Tibial artery (tissue), 4 donors: ENCODE results near the gene RPF1.

Experiments
- DNase-seq, 2 donors: peaks; one replicate each; pipeline ENCODE4 v3.0.0-alpha.2; 2019
- H3K27ac ChIP-seq, 2 donors: fragments of 200-600 bp; sonication (generic) in 1 of 2; 1 replicate in 1 of 2; 2 replicates in 1 of 2; pipeline ENCODE4 v1.5.1; 2018 to 2019; ENCODE audit warnings: mild to moderate bottlenecking in 1 of 2
- H3K27me3 ChIP-seq, 2 donors: fragments of 200-600 bp; sonication (generic) in 1 of 2; one replicate each; pipeline versions ENCODE4 v1.5.1 to v1.6.0; 2016 to 2019
- H3K36me3 ChIP-seq, 3 donors: fragments of 200-600 bp; sonication (generic) in 2 of 3; one replicate each; pipeline ENCODE4 v1.5.1; 2016 to 2019; ENCODE audit warnings: mild to moderate bottlenecking in 2 of 3
- H3K4me1 ChIP-seq, 4 donors: fragments of 200-600 bp; sonication (generic) in 2 of 4; 1 replicate in 3 of 4; 2 replicates in 1 of 4; pipeline ENCODE4 v1.5.1; 2016 to 2019
- H3K4me3 ChIP-seq, 2 donors: fragments of 200-600 bp; sonication (generic) in 1 of 2; 1 replicate in 1 of 2; 2 replicates in 1 of 2; pipeline ENCODE4 v1.5.1; 2018 to 2019; ENCODE audit warnings: mild to moderate bottlenecking in 2 of 2
- H3K9me3 ChIP-seq, 3 donors: fragments of 200-600 bp; sonication (generic) in 1 of 3; one replicate each; pipeline ENCODE4 v1.5.1; 2016 to 2019
- intact Hi-C: fragments of 100-400 bp; cut with DNase I; formaldehyde crosslinking; loops from one replicate; pipeline ENCODE4 v1.15.0; 2023; ENCODE audit warnings: low total_unique reads
- TF ChIP-seq, protein P1 (sequence below), 2 experiments: fragments of 200-600 bp in 1 of 2; fragments of 450-650 bp in 1 of 2; IDR thresholded peaks; one replicate each; pipeline ENCODE4 v1.5.1; 2017 to 2019; ENCODE audit warnings: antibody characterized with exemption in 2 of 2, mild to moderate bottlenecking in 1 of 2, moderate library complexity in 1 of 2

Gene RPF1

DNA sequence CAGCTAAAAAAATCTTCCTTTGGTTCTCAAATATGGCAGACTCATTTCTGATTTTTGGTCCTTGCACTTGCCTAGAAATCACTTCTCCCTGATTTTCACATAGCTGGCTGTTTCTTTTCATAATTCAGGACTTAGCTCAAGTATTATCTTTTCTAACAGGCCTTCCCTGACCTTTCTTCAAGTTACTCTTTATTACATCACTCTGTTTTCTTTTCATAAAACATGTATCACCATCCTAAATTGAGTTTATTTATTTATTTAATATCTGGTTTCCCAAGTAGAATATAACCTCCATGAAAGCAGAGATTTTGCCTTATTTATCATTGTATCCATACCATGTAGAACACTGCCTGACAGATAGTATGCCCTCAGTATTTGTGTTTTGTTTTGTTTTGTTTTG lies 45.5 kb downstream of the RPF1 start:
- DNase-seq = no peak
- Histone ChIP-seq H3K4me1 (no peaks in the 10 kb centered on the region), H3K36me3 (peaks cover 0 to 5% (median 0%) of the 10 kb centered on the region in 3 donors), H3K9me3 (no peaks in the 10 kb centered on the region), H3K27ac (no peak overlapping the region), H3K27me3 (no peaks in the 10 kb centered on the region), H3K4me3 (no peak overlapping the region)
- intact Hi-C loops = loop anchor here (5.0 kb wide), 1 partner anchor 842 kb away; no protein-coding TSS in a partner anchor
- TF ChIP-seq, protein P1, sequence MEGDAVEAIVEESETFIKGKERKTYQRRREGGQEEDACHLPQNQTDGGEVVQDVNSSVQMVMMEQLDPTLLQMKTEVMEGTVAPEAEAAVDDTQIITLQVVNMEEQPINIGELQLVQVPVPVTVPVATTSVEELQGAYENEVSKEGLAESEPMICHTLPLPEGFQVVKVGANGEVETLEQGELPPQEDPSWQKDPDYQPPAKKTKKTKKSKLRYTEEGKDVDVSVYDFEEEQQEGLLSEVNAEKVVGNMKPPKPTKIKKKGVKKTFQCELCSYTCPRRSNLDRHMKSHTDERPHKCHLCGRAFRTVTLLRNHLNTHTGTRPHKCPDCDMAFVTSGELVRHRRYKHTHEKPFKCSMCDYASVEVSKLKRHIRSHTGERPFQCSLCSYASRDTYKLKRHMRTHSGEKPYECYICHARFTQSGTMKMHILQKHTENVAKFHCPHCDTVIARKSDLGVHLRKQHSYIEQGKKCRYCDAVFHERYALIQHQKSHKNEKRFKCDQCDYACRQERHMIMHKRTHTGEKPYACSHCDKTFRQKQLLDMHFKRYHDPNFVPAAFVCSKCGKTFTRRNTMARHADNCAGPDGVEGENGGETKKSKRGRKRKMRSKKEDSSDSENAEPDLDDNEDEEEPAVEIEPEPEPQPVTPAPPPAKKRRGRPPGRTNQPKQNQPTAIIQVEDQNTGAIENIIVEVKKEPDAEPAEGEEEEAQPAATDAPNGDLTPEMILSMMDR (IDR thresholded peaks at IDR 0.05) = no peak

DNA sequence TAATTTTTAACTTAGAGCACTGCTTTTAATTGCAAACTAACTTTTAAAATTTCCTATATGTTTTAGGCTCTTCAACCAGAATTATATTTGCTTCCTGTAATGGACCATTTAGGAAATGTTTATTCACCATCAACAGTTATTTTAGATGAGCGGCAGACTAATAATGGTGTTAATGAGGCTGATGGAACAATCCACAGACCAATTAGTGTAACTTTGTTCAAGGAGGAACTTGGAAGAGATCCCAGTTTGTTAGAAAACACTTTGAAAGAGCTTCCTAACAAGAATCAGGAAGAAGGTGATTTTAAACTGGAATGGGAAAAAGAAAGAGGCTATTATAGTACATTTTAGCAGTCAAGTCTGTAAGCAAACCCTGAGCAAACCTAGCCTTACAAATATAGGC lies 46.7 kb downstream of the RPF1 start:
- intact Hi-C loops = no loop called here

DNA sequence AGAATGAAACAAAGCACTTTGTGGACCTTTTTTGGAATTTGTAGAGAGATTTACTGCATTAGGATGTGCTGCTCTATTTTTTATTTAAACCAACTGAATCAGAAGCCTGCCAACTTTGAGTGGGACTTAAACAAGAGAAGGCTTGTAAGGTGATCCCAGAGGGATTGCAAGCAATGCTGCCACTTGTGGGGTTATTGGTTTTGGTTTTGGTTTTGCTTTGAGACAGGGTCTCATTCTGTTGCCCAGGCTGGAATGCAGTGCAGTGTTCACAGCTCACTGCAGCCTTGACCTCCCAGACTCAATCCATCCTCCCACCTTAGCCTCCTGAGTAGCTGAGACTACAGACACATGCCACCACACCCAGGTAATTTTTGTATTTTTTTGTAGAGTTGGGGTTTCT lies 59.5 kb downstream of the RPF1 start:
- TF ChIP-seq, protein P1 (IDR thresholded peaks at IDR 0.05) = no peak
- Histone ChIP-seq H3K4me3 (no peak overlapping the region), H3K27me3 (no peaks in the 10 kb centered on the region), H3K9me3 (no peaks in the 10 kb centered on the region), H3K36me3 (peaks cover 0 to 20% (median 3%) of the 10 kb centered on the region in 3 donors), H3K27ac (no peak overlapping the region), H3K4me1 (no peaks in the 10 kb centered on the region)
- DNase-seq = no peak
- intact Hi-C loops = no loop called here

More for the DNA sequence above, 46.7 kb downstream of the RPF1 start:
- no peak overlapping the region for H3K4me3 ChIP-seq
- no peak overlapping the region for H3K27ac ChIP-seq
- no peaks in the 10 kb centered on the region for H3K27me3 ChIP-seq
- peaks cover 0 to 5% (median 0%) of the 10 kb centered on the region in 3 donors for H3K36me3 ChIP-seq
- no peak for DNase-seq
- H3K4me1 ChIP-seq = no peaks in the 10 kb centered on the region
- TF ChIP-seq, protein P1 (IDR thresholded peaks at IDR 0.05) = no peak
- H3K9me3 ChIP-seq = no peaks in the 10 kb centered on the region

DNA sequence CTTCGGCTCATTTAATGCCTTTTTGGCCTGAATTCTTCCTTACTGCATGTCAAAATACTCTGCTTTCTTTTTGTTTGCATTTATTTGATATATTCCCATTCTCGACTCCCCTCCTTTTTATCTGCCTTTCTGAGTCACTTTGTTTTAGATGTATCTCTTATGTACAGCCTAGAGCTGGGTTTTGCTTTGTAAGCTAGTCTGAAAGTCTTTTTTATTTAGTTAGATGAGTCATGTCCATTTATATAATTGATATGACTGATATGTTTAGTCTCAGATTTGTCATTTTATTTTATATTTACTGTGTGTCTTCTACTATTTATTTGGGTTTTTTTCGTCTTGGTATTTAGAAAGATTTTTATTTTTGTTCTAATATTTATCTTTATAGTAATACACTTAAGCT lies 60.9 kb downstream of the RPF1 start:
- H3K4me3 ChIP-seq = no peak overlapping the region
- no peaks in the 10 kb centered on the region for H3K27me3 ChIP-seq
- TF ChIP-seq, protein P1 (IDR thresholded peaks at IDR 0.05) = no peak
- H3K9me3 ChIP-seq = no peaks in the 10 kb centered on the region
- H3K36me3 ChIP-seq = peaks cover 0 to 22% (median 3%) of the 10 kb centered on the region in 3 donors
- H3K4me1 ChIP-seq = no peaks in the 10 kb centered on the region
- intact Hi-C loops = no loop called here
- DNase-seq = no peak
- H3K27ac ChIP-seq = no peak overlapping the region

DNA sequence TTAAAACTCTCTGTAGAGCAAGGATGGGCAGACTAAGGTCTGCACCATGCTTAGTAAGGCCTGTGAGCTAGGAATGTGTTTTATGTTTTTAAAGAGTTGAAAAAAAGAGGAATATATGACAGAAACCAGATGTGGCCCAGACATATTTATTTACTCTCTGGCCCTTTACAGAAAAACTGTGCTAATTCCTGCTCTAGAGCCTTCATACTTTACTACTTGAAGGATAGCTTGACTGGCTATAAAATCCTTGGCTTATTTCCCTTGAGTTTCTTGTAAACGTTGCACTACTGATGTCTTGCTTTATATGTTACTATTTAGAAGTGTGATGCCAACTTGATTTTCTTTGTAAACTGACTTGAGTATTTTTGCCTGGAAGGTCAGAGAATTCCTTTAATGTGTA lies 61.7 kb downstream of the RPF1 start:
- Histone ChIP-seq H3K27ac (no peak overlapping the region), H3K4me3 (no peak overlapping the region), H3K36me3 (peaks cover 0 to 22% (median 3%) of the 10 kb centered on the region in 3 donors), H3K9me3 (no peaks in the 10 kb centered on the region), H3K27me3 (no peaks in the 10 kb centered on the region), H3K4me1 (no peaks in the 10 kb centered on the region)
- intact Hi-C loops = no loop called here
- TF ChIP-seq, protein P1 (IDR thresholded peaks at IDR 0.05) = no peak
- DNase-seq = no peak

DNA sequence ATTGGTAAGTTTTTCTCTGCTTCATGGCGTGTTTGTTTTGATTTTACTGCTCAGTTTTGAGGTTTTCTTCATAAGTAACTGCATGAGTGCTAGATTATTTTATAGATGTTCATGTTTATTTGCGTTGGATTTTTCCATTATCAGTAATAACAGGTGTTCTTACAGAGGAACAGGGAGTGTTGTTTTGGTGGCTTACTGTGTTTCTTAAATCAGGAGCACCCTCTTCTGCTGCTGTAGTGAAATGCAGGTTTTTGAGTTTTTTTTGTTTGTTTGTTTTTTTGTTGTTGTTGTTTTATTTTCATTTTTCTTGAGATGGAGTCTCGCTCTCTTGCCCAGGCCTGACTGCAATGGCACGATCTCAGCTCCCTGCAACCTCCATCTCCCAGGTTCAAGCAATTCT lies 62.6 kb downstream of the RPF1 start:
- Histone ChIP-seq H3K9me3 (no peaks in the 10 kb centered on the region), H3K27me3 (no peaks in the 10 kb centered on the region), H3K36me3 (peaks cover 0 to 22% (median 3%) of the 10 kb centered on the region in 3 donors), H3K4me3 (no peak overlapping the region), H3K4me1 (no peaks in the 10 kb centered on the region), H3K27ac (no peak overlapping the region)
- TF ChIP-seq, protein P1 (IDR thresholded peaks at IDR 0.05) = no peak
- DNase-seq = no peak
- intact Hi-C loops = no loop called here
